GM23338 (cell line): ENCODE data around the gene PTPRE. TPM values are rescaled to one million over a fixed set of nuclear protein-coding genes. Genes with fewer than 3 reads are reported as not detected.

Source experiments
- ATAC-seq: fragments of 200-7000 bp; cut with Tn5 transposase; 3 replicates; pipeline ENCODE4 v1.9.1; 2020
- DNase-seq: peaks from one replicate; pipeline ENCODE4 v3.0.0-alpha.2; 2015; ENCODE audit warnings: low spot score
- H2AFZ ChIP-seq: fragments of 200-600 bp; sonication (generic); 2 replicates; pipeline ENCODE4 v1.8.0; 2016; ENCODE audit warnings: antibody characterized with exemption, mild to moderate bottlenecking, moderate library complexity
- H3F3A ChIP-seq: fragments of 200-600 bp; sonication (generic); replicated peaks from 2 replicates; pipeline ENCODE4 v1.8.0; 2017; ENCODE audit warnings: antibody characterized with exemption, mixed run types, low read depth
- H3K27ac ChIP-seq: fragments of 200-600 bp; sonication (generic); 2 replicates; pipeline ENCODE4 v1.6.1; 2016; ENCODE audit warnings: low read depth
- H3K27me3 ChIP-seq: fragments of 200-600 bp; sonication (generic); 2 replicates; pipeline ENCODE4 v1.8.0; 2016; ENCODE audit warnings: mild to moderate bottlenecking, mixed run types, moderate library complexity; ENCODE audit not compliant: insufficient read depth
- H3K36me3 ChIP-seq: fragments of 200-600 bp; sonication (generic); 2 replicates; pipeline ENCODE4 v1.8.0; 2016; ENCODE audit warnings: mild to moderate bottlenecking; ENCODE audit not compliant: insufficient read depth
- H3K4me1 ChIP-seq: fragments of 200-600 bp; sonication (generic); 2 replicates; pipeline ENCODE4 v1.8.0; 2016; ENCODE audit warnings: mild to moderate bottlenecking, moderate library complexity; ENCODE audit not compliant: insufficient read depth
- H3K4me2 ChIP-seq: fragments of 200-600 bp; sonication (generic); 2 replicates; pipeline ENCODE4 v1.7.1; 2017; ENCODE audit warnings: mixed run types
- H3K4me3 ChIP-seq: fragments of 200-600 bp; sonication (generic); 2 replicates; pipeline ENCODE4 v1.6.1; 2016; ENCODE audit warnings: mixed run types
- H3K79me2 ChIP-seq: fragments of 200-600 bp; sonication (generic); replicated peaks from 2 replicates; pipeline ENCODE4 v1.8.0; 2017; ENCODE audit warnings: mild to moderate bottlenecking; ENCODE audit not compliant: insufficient read depth
- H3K9me2 ChIP-seq: fragments of 200-600 bp; sonication (generic); 2 replicates; pipeline ENCODE4 v1.8.0; 2017; ENCODE audit not compliant: insufficient read depth
- H4K20me1 ChIP-seq: fragments of 200-600 bp; sonication (generic); replicated peaks from 2 replicates; pipeline ENCODE4 v1.8.0; 2017; ENCODE audit warnings: mild to moderate bottlenecking; ENCODE audit not compliant: insufficient read depth
- H3K27ac Mint-ChIP-seq: 2 replicates; pipeline ENCODE4 v1.8.0; 2020; ENCODE audit warnings: inconsistent platforms, mild to moderate bottlenecking, moderate library complexity, mixed read lengths
- H3K27me3 Mint-ChIP-seq: 3 replicates; pipeline ENCODE4 v1.8.0; 2022; ENCODE audit warnings: low read depth, mild to moderate bottlenecking, moderate library complexity, mixed read lengths, inconsistent platforms; ENCODE audit not compliant: insufficient read depth, poor library complexity
- H3K36me3 Mint-ChIP-seq: 3 replicates; pipeline ENCODE4 v1.8.0; 2021; ENCODE audit warnings: low read depth, mild to moderate bottlenecking, inconsistent platforms, moderate library complexity, mixed read lengths
- H3K4me1 Mint-ChIP-seq: 3 replicates; pipeline ENCODE4 v1.8.0; 2020; ENCODE audit warnings: mild to moderate bottlenecking, inconsistent platforms, mixed read lengths
- H3K4me3 Mint-ChIP-seq: 3 replicates; pipeline ENCODE4 v1.8.0; 2021; ENCODE audit warnings: moderate library complexity, mild to moderate bottlenecking, inconsistent platforms, mixed read lengths
- H3K9me3 Mint-ChIP-seq: 3 replicates; pipeline ENCODE4 v1.8.0; 2020; ENCODE audit warnings: moderate library complexity, mild to moderate bottlenecking, inconsistent platforms, mixed read lengths
- CREB1 ChIP-seq: fragments of 250-450 bp; sonication (Bioruptor Pico); IDR thresholded peaks from 2 replicates; pipeline ENCODE4 v1.5.0; 2020; ENCODE audit warnings: low read depth, mild to moderate bottlenecking, moderate library complexity
- CTCF ChIP-seq, 2 experiments: fragments of 200-600 bp in 1 of 2; sonication (generic) in 1 of 2; conservative IDR thresholded peaks; 2 replicates each; pipeline versions ENCODE4 v1.5.1 to v1.6.1; 2016 to 2017; ENCODE audit warnings: antibody characterized with exemption in 2 of 2, low read depth in 2 of 2, mild to moderate bottlenecking in 2 of 2, moderate library complexity in 1 of 2
- ETS1 ChIP-seq: IDR thresholded peaks from 2 replicates; pipeline ENCODE4 v1.6.1; 2016; ENCODE audit warnings: antibody characterized with exemption
- EZH2 ChIP-seq: fragments of 200-600 bp; sonication (generic); IDR thresholded peaks from one replicate; pipeline ENCODE4 v1.8.0; 2017; ENCODE audit warnings: antibody characterized with exemption, mild to moderate bottlenecking, low read depth; ENCODE audit not compliant: unreplicated experiment
- EZH2phosphoT487 ChIP-seq: fragments of 200-600 bp; sonication (generic); IDR thresholded peaks from one replicate; pipeline ENCODE4 v1.8.1; 2018; ENCODE audit warnings: antibody characterized with exemption; ENCODE audit not compliant: unreplicated experiment
- JUNB ChIP-seq: IDR thresholded peaks from one replicate; pipeline ENCODE4 v1.6.1; 2016; ENCODE audit warnings: antibody characterized with exemption; ENCODE audit not compliant: unreplicated experiment
- NANOG ChIP-seq: IDR thresholded peaks from 2 replicates; pipeline ENCODE4 v1.6.1; 2016; ENCODE audit warnings: antibody characterized with exemption, borderline replicate concordance
- POLR2AphosphoS5 ChIP-seq: IDR thresholded peaks from 2 replicates; pipeline ENCODE4 v1.6.1; 2016; ENCODE audit warnings: antibody characterized with exemption, low read depth
- REST ChIP-seq: IDR thresholded peaks from one replicate; pipeline ENCODE4 v1.6.1; 2018; ENCODE audit warnings: antibody characterized with exemption; ENCODE audit not compliant: unreplicated experiment
- STAT1 ChIP-seq: IDR thresholded peaks from one replicate; pipeline ENCODE4 v1.6.1; 2016; ENCODE audit warnings: antibody characterized with exemption; ENCODE audit not compliant: unreplicated experiment
- ZNF114 ChIP-seq: fragments of 250-450 bp; sonication (Bioruptor Pico); IDR thresholded peaks from 2 replicates; pipeline ENCODE4 v1.5.0; 2020; ENCODE audit warnings: mild to moderate bottlenecking, moderate library complexity
- ZNF331 ChIP-seq: fragments of 250-450 bp; sonication (Bioruptor Pico); IDR thresholded peaks from 2 replicates; pipeline ENCODE4 v1.5.0; 2020; ENCODE audit warnings: low read depth, mild to moderate bottlenecking, moderate library complexity
- ZNF462 ChIP-seq: fragments of 250-450 bp; sonication (Bioruptor Pico); IDR thresholded peaks from 2 replicates; pipeline ENCODE4 v1.5.0; 2020; ENCODE audit warnings: mild to moderate bottlenecking, moderate library complexity
- polyA plus RNA-seq: library from polyadenylated mRNA; unstranded; fragments of >200 nt; fragmentation: Nextera tagmentation; extraction: Ambion mirVana; gene quantifications from 2 replicates; pipeline ENCODE4 v1.2.1, GENCODE V29; 2016
- total RNA-seq: library from RNA; depleted of rRNA; stranded (reverse); fragments of >200 nt; shearing (Covaris generic); gene quantifications from 2 replicates; pipeline ENCODE4 v1.2.3, GENCODE V29; 2014

PTPRE gene
- total and polyA plus RNA-seq, 2 experiments from 2014 or later: 0.34 to 0.42 TPM

GRCh38 chr10:127909716-127910463, 3.0 kb downstream of the PTPRE start:
- H3F3A ChIP-seq: no peaks in the 10 kb centered on the region
- no peaks in the 10 kb centered on the region for H3K4me1 ChIP-seq
- peaks cover 9% of the 10 kb centered on the region for H3K27me3 ChIP-seq
- no peak overlapping the region for H3K4me2 ChIP-seq
- no peak for ATAC-seq
- no peak for TF ChIP-seq POLR2AphosphoS5
- no peak for TF ChIP-seq CREB1 (CRISPR knock-in tag)
- TF ChIP-seq EZH2: no peak
- no peak for TF ChIP-seq EZH2phosphoT487
- TF ChIP-seq CTCF (conservative IDR thresholded peaks at IDR 0.05; ENCODE audit: low read depth in 2 of 2): no peak
- no peak for TF ChIP-seq ZNF331 (CRISPR knock-in tag)
- TF ChIP-seq ZNF114: no peak
- no peak for TF ChIP-seq NANOG
- no peak for TF ChIP-seq ETS1
- no peak for TF ChIP-seq ZNF462 (CRISPR knock-in tag)
- TF ChIP-seq JUNB: no peak
- no peak for TF ChIP-seq STAT1
- TF ChIP-seq REST: no peak
- Mint-ChIP-seq H3K4me3 (no peak overlapping the region), H3K27me3 (peaks cover 19% of the 10 kb centered on the region), H3K36me3 (no peaks in the 10 kb centered on the region), H3K9me3 (no peaks in the 10 kb centered on the region), H3K4me1 (peaks cover 2% of the 10 kb centered on the region; the same call in 2 of the 3 replicates), H3K27ac (no peak overlapping the region)
- no peaks in the 10 kb centered on the region for H3K9me2 ChIP-seq
- no peak overlapping the region for H3K27ac ChIP-seq
- no peaks in the 10 kb centered on the region for H4K20me1 ChIP-seq
- no peak overlapping the region for H3K4me3 ChIP-seq
- DNase-seq: no peak
- H3K79me2 ChIP-seq: no peaks in the 10 kb centered on the region
- no peak overlapping the region for H2AFZ ChIP-seq
- H3K36me3 ChIP-seq: no peaks in the 10 kb centered on the region
